HepG2 (cell line): ENCODE results near the gene ANKRA2. TPM values are rescaled to one million over a fixed set of nuclear protein-coding genes. Genes with fewer than 3 reads are reported as not detected.

ENCODE experiments used
- EEA1 ChIP-seq: sonication (generic); formaldehyde crosslinking; IDR thresholded peaks from 2 replicates; pipeline ENCODE4 v1.5.1; 2020; ENCODE audit warnings: mild to moderate bottlenecking, missing genetic modification reagents, borderline replicate concordance
- IKZF1 ChIP-seq: fragments of 450-650 bp; IDR thresholded peaks from 2 replicates; pipeline ENCODE4 v1.7.1; 2016
- MTA1 ChIP-seq: sonication (generic); formaldehyde crosslinking; IDR thresholded peaks from 2 replicates; pipeline ENCODE4 v1.4.0; 2020; ENCODE audit warnings: missing genetic modification reagents, mild to moderate bottlenecking, borderline replicate concordance
- RXRA ChIP-seq: sonication (generic); formaldehyde crosslinking; IDR thresholded peaks from 2 replicates; pipeline ENCODE4 v1.5.1; 2020; ENCODE audit warnings: missing genetic modification reagents
- SP5 ChIP-seq: IDR thresholded peaks from 2 replicates; pipeline ENCODE4 v1.6.1; 2016; ENCODE audit warnings: low read depth, borderline replicate concordance
- SRSF4 ChIP-seq: fragments of 200-400 bp; formaldehyde crosslinking; IDR thresholded peaks from one replicate; pipeline ENCODE4 v1.6.1; 2018; ENCODE audit warnings: mild to moderate bottlenecking, low read depth, low read length, moderate library complexity; ENCODE audit not compliant: poor library complexity, severe bottlenecking
- SYNCRIP ChIP-seq: fragments of 200-400 bp; formaldehyde crosslinking; IDR thresholded peaks from 2 replicates; pipeline ENCODE4 v1.6.1; 2018; ENCODE audit warnings: mild to moderate bottlenecking, low read depth, low read length; ENCODE audit not compliant: insufficient read depth
- U2AF2 ChIP-seq: fragments of 200-400 bp; formaldehyde crosslinking; IDR thresholded peaks from 2 replicates; pipeline ENCODE4 v1.6.1; 2017; ENCODE audit warnings: low read depth, mild to moderate bottlenecking, low read length
- YEATS2 ChIP-seq: sonication (generic); formaldehyde crosslinking; IDR thresholded peaks from 2 replicates; pipeline ENCODE4 v1.4.0; 2020; ENCODE audit warnings: missing genetic modification reagents, borderline replicate concordance
- ZFAT ChIP-seq: sonication (generic); formaldehyde crosslinking; conservative IDR thresholded peaks from 2 replicates; pipeline ENCODE4 v1.8.1; 2023; ENCODE audit warnings: missing genetic modification reagents, inconsistent platforms
- ZNF333 ChIP-seq: sonication (generic); formaldehyde crosslinking; IDR thresholded peaks from 2 replicates; pipeline ENCODE4 v1.4.0; 2020; ENCODE audit warnings: mild to moderate bottlenecking, missing genetic modification reagents, borderline replicate concordance
- ZNF335 ChIP-seq: sonication (generic); formaldehyde crosslinking; IDR thresholded peaks from 2 replicates; pipeline ENCODE4 v1.4.0; 2020; ENCODE audit warnings: missing genetic modification reagents
- ZNF34 ChIP-seq: sonication (generic); formaldehyde crosslinking; IDR thresholded peaks from 2 replicates; pipeline ENCODE4 v1.4.0; 2020; ENCODE audit warnings: mild to moderate bottlenecking, missing genetic modification reagents, borderline replicate concordance
- ZNF362 ChIP-seq: sonication (generic); formaldehyde crosslinking; IDR thresholded peaks from 2 replicates; pipeline ENCODE4 v1.4.0; 2020; ENCODE audit warnings: missing genetic modification reagents, mild to moderate bottlenecking, borderline replicate concordance
- ZNF503 ChIP-seq: sonication (generic); formaldehyde crosslinking; IDR thresholded peaks from 2 replicates; pipeline ENCODE4 v1.4.0; 2020; ENCODE audit warnings: missing genetic modification reagents
- ZNF768 ChIP-seq: sonication (generic); formaldehyde crosslinking; IDR thresholded peaks from 2 replicates; pipeline ENCODE4 v1.4.0; 2020; ENCODE audit warnings: missing genetic modification reagents
- polyA plus RNA-seq, 8 experiments: library from polyadenylated mRNA; depleted of rRNA in 3 of 8; stranded (reverse) in 7 of 8; unstranded in 1 of 8; fragments of >200 nt; fragmentation: Illumina TruSeq in 4 of 8; extraction: Trizol in 4 of 8; gene quantifications; 2 replicates each; pipeline versions ENCODE4 v1.2.1 to v1.2.3, GENCODE V29; 2011 to 2016; ENCODE audit warnings: low read depth in 4 of 8, missing spikeins in 1 of 8, mixed read lengths in 1 of 8; ENCODE audit not compliant: insufficient read depth in 1 of 8
- total RNA-seq, 5 experiments: library from RNA; depleted of rRNA; stranded (reverse); fragments of >200 nt; fragmentation: Illumina TruSeq; extraction: Trizol; gene quantifications; 2 replicates each; pipeline ENCODE4 v1.2.3, GENCODE V29; 2016; ENCODE audit warnings: low read depth in 1 of 5
- TF ChIP-seq, protein P1 (sequence below): sonication (generic); formaldehyde crosslinking; IDR thresholded peaks from 2 replicates; pipeline ENCODE4 v1.4.0; 2020; ENCODE audit warnings: missing genetic modification reagents
- TF ChIP-seq, protein P2 (sequence below): sonication (generic); formaldehyde crosslinking; IDR thresholded peaks from 2 replicates; pipeline ENCODE4 v1.5.0; 2020; ENCODE audit warnings: mild to moderate bottlenecking, missing genetic modification reagents
- TF ChIP-seq, protein P3 (sequence below): sonication (generic); formaldehyde crosslinking; IDR thresholded peaks from 2 replicates; pipeline ENCODE4 v1.4.0; 2020; ENCODE audit warnings: mild to moderate bottlenecking, low read depth, missing genetic modification reagents
- TF ChIP-seq, protein P4 (sequence below): sonication (generic); formaldehyde crosslinking; IDR thresholded peaks from 2 replicates; pipeline ENCODE4 v1.8.1; 2023; ENCODE audit warnings: mild to moderate bottlenecking, missing genetic modification reagents, borderline replicate concordance

The ANKRA2 gene
- total and polyA plus RNA-seq, 2 of the 13 experiments (the other 11 are each of a cell fraction or from before 2014, with no cell fraction given): 23.6 to 33.6 TPM

DNA sequence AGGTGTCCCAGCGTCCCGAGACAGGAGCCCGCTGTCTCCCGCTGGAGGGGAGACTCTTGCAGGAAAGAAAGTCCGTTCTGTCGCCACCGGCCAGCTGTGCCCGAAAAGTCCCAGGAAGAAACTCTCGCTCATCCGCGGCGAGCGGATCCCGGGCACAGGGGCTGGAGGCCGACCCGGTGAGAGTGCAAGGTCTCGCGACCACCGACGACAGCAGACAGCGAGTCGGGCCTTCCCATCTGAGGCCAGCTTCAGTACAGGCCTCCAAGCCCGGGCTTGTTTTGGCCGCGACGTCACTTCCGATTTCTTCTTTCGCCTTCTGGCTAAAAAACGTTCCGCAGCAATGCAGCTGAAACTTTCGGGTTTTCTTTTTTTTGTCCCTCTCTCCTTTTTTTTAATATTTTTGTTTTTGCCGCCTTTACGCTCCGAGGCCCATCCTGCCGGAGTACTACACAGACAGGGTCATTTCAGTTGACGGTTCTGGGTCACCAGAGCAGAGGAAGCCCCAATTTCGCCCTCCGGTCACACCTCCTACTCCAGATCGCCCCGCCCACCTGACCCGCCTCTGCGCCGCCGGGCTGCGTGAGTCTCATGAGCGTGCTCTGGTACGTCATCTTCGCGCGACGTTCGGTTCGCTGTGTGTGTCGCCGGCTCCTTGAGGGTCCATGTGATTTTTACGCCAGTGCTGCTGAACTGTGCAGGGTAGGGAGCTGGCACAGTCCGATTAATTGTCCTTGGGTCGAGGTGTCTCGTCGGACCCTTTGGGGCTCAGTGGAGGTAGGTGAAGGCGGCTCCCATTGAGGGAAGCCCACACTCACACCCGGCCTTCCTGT is at the start of gene ANKRA2, which contains the start of gene UTP15 (continued):
- TF ChIP-seq ZNF503 (CRISPR knock-in tag): no peak
- peak; percentile 35; the same call in 1 of the 2 replicates for TF ChIP-seq RXRA (CRISPR knock-in tag)
- TF ChIP-seq ZNF333 (CRISPR knock-in tag): peak; percentile 41; the same call in 1 of the 2 replicates
- peak; percentile 85 for TF ChIP-seq YEATS2 (CRISPR knock-in tag)
- no peak for TF ChIP-seq SRSF4
- TF ChIP-seq IKZF1: no peak
- TF ChIP-seq ZNF362 (CRISPR knock-in tag): peak; percentile 45; the same call in 1 of the 2 replicates
- TF ChIP-seq MTA1 (CRISPR knock-in tag): peak; percentile 43; the same call in 1 of the 2 replicates
- peak; percentile 71; the same call in 1 of the 2 replicates for TF ChIP-seq ZNF335 (CRISPR knock-in tag)
- TF ChIP-seq SP5: peak; percentile 77
- TF ChIP-seq ZFAT (CRISPR knock-in tag): no peak
- TF ChIP-seq, protein P1, sequence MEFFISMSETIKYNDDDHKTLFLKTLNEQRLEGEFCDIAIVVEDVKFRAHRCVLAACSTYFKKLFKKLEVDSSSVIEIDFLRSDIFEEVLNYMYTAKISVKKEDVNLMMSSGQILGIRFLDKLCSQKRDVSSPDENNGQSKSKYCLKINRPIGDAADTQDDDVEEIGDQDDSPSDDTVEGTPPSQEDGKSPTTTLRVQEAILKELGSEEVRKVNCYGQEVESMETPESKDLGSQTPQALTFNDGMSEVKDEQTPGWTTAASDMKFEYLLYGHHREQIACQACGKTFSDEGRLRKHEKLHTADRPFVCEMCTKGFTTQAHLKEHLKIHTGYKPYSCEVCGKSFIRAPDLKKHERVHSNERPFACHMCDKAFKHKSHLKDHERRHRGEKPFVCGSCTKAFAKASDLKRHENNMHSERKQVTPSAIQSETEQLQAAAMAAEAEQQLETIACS (CRISPR knock-in tag): no peak
- peak; percentile 49; the same call in 1 of the 2 replicates for TF ChIP-seq ZNF34 (CRISPR knock-in tag)
- TF ChIP-seq, protein P2, sequence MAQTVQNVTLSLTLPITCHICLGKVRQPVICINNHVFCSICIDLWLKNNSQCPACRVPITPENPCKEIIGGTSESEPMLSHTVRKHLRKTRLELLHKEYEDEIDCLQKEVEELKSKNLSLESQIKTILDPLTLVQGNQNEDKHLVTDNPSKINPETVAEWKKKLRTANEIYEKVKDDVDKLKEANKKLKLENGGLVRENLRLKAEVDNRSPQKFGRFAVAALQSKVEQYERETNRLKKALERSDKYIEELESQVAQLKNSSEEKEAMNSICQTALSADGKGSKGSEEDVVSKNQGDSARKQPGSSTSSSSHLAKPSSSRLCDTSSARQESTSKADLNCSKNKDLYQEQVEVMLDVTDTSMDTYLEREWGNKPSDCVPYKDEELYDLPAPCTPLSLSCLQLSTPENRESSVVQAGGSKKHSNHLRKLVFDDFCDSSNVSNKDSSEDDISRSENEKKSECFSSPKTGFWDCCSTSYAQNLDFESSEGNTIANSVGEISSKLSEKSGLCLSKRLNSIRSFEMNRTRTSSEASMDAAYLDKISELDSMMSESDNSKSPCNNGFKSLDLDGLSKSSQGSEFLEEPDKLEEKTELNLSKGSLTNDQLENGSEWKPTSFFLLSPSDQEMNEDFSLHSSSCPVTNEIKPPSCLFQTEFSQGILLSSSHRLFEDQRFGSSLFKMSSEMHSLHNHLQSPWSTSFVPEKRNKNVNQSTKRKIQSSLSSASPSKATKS (CRISPR knock-in tag): no peak
- TF ChIP-seq U2AF2: no peak
- TF ChIP-seq, protein P3, sequence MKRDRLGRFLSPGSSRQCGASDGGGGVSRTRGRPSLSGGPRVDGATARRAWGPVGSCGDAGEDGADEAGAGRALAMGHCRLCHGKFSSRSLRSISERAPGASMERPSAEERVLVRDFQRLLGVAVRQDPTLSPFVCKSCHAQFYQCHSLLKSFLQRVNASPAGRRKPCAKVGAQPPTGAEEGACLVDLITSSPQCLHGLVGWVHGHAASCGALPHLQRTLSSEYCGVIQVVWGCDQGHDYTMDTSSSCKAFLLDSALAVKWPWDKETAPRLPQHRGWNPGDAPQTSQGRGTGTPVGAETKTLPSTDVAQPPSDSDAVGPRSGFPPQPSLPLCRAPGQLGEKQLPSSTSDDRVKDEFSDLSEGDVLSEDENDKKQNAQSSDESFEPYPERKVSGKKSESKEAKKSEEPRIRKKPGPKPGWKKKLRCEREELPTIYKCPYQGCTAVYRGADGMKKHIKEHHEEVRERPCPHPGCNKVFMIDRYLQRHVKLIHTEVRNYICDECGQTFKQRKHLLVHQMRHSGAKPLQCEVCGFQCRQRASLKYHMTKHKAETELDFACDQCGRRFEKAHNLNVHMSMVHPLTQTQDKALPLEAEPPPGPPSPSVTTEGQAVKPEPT: peak; percentile 43; the same call in 1 of the 2 replicates
- no peak for TF ChIP-seq SYNCRIP
- TF ChIP-seq, protein P4, sequence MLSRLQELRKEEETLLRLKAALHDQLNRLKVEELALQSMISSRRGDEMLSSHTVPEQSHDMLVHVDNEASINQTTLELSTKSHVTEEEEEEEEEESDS: no peak
- TF ChIP-seq EEA1 (CRISPR knock-in tag): no peak
- 0 out of 2 replicates have a peak, but pooled peaks have one; percentile 30 for TF ChIP-seq ZNF768 (CRISPR knock-in tag)
